ENCODE results near the gene NEUROD2.

DNA sequence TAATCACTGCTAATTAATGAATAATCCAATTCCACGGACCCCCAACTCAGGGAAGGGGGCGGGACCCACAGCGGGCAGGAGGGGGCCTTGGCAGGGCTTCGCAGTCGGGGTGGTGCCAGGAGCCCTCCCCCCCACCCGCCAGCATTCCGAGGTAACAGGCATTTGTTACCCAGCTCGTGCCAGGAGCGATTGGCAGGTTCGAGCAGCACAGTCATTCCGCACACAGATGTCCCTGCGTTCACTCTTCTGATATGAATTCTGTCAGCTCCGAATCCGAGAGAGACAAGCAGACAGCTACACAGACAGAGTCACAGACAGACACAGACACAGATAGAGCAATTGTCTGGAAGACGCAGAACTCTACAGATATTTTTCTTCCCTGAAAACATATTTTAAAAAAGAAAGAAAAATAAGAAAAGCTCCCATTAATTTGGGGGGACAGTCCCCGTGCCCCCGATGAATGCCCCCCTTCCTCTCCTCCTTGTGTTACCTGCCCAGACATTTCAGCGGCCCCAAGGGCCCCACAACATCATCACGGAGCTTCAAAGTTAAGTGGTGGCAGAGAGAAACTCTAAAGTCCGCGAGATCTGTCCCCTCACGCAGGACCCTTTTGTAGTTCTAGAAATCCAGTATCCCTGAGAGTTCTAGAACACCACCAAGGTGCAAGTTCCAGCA, 10.2 kb downstream of the NEUROD2 start:
- TF ChIP-seq POLR2A (IDR thresholded peaks at IDR 0.05; ENCODE audit: low read depth, low read length) (no peak), POLR2AphosphoS5 (IDR thresholded peaks at IDR 0.05; ENCODE audit: low read depth, low read length) (no peak)
